Hippocampal formation (tissue), 2 donors: ENCODE results near the gene ZNF530.

Experiments
- DNase-seq, 2 donors: peaks; one replicate each; lab custom pipeline; 2025; lab: John Stamatoyannopoulos, UW

The ZNF530 gene

DNA sequence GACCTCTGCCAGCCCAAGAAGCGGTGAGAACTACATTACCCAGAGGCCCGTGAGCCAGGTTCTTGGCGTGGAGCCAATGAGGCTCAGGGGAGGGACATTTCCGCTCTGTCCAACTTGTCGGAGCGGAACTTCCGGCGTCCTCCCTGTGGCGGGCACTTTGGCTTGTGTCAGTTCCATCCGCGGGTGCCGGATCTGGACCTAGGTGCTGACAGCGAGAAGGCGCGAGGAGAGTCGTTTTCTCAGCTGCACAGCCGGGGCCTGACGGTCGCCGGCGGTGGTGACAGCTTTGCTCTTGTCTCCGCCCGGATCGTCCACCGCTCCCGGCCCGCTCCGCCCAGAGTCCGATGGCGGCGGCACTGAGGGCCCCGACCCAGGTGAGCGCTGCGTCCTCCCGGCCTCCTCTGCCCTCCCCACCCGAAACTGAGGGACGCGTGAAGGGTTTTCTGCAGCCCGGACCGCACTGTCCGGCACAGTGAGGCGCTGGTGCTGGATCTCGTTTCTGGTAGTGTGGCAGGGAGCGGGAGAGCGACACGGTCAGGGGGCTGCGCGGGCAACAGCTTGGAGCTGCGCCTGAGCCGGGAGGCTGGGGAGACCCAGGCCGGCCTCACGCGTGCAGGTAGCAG lies at the start of gene ZNF530:
ZNF530 (plus strand) TSS at position 125 of the 623 bp plus-strand sequence. CDS start 4,461 bp downstream, outside the sequence.
- DNase-seq: peak; percentile 82 to 84

DNA sequence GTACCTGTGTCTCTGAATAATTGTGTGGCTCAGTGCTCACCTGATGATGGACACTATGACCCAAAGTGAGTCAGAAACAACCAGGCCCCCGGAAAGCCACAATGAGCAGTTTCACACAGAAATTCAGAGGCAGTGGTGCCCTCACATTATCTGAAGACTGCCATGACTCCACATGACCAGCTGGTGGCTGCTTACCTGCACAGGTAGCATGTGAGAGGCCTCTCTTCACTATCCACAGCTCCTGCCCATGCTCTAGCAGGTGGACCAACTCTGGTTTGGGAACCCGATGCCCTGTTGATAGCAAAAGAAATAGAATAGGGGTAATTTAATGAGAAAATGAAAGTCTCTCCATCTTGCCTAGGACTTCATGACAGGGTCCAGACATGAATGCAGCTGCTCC lies 47.3 kb upstream of the ZNF530 start:
- no peak for DNase-seq

DNA sequence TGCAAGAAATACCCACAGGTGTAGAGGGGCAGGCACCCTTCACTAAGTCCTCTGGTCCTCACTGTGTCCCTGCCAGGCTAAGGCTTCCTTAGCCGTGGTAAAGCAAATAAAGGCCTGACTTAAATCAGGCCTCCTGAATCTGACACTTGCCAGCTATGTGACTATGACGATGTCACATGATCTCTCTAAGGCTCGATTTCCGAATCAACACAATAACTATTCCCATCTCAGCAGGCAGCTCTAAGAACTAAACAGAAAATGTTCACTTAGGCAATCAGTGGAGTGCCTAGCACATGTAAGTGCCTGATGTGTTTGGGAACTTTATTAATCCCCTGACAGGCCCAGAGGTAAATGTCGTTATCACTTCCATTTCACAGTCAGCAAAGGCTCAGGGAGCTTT lies 42.0 kb upstream of the ZNF530 start:
- no peak for DNase-seq

DNA sequence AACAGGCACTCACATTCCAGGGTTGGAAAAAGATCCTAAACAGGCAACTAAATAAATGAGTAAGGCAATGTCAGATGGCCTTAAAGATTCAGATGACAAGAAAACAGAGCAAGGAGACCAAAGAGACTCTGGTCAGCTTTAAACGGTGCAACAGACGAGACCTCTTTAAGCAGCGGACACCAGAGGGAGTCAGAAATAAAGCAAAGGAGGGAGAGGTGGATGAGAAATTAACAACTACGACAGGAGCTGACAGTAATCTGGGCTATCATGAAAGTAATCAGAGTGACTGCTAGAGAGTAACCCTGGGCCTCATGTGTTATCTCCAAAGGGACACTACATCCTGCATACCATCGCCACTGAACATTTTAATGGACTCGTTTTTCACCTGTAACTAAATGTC lies 41.2 kb upstream of the ZNF530 start:
- no peak for DNase-seq

DNA sequence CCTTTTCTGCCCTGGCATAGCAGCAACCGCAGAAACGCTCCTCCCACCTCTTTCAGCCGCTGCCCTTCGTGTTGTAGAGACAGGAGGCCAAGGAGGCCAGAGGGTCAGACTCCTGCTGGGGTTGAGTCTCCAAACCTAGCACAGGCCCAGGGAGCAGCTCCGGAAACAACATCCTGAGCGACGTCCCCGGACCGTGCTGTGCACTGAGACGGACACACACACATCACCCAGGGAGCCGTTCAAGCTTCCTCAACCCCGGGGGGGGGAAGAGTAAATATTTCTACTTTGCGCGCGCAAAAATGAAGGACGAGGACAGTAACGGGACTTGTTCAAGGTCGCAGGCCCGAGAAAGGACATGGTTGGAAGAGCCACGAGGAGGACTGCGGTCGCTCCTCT lies 40.7 kb upstream of the ZNF530 start:
- DNase-seq: no peak

DNA sequence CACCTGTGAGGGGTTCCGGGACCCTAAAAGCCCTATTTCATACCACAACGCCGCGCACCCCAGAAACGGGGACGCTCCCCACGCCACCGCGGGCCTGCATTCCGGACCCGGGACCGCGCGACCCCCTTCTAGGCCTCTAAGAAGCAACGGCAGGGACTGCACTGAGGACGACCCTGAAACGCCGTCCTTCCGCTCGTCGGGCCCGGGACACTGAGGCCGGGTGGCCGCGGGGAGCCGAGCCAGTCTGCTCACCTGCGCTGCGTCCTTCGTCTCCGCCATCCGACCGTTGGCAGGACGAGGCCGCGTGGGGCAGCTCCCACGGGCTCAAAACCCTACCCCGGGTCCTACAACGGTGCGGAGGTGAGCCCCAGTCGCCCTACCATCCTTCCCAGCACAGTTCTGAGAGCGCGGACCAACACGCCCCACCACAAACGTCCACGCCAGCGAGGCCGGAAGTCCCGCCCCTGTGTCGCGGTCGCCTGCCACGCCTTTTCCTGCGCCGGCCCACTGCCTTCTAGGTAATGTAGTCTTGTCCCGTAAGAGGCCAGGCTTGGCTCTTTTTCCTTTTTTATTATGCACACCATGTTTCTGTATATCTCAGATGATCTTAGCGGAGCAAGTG lies 40.2 kb upstream of the ZNF530 start, which contains the start of gene ZNF550:
ZNF550 (minus strand) TSS at position 460 of the 622 bp plus-strand sequence; CDS start at position 279, 181 bp downstream.
- peak; percentile 76 for DNase-seq

DNA sequence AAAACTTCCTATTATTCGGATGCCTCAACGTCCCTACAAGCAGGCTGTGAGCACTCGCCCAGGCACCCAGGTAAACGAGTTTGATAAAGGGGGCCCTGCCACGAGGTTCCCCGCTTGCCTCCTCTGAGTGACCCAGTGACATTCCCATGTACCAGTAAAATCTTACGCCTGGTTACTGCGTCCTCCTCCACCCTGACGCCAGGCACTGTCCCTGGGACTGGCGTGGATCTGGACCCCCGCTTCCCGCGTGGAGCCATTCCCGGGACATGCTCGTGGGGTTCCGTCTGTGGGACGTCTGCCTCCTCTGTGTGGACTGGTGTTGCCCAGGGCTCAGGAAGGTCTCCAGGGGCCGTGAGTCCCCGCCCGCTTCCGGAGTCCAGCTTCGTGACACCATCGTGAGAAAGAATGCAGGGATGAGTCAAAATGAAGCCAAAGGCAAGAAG lies 39.6 kb upstream of the ZNF530 start:
- no peak for DNase-seq

DNA sequence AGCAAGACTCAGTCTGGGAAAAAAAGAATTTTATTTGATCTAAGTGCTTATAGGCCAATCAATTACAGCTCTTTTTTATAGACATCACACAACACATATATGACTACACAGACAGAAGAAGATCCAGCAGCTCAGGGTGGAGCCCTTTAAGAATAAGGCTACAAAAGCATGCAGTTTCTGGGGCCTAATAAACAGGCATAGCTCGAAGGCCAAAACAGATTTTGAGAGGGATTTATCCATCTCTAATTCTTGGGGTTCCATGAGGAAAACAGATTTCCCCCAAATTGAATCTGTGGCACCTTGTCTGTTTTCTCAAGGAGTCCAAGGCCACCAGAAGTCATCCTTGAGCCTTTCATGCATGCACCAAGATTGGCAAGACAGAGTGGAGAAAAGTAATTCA lies 36.1 kb upstream of the ZNF530 start:
- DNase-seq: no peak

DNA sequence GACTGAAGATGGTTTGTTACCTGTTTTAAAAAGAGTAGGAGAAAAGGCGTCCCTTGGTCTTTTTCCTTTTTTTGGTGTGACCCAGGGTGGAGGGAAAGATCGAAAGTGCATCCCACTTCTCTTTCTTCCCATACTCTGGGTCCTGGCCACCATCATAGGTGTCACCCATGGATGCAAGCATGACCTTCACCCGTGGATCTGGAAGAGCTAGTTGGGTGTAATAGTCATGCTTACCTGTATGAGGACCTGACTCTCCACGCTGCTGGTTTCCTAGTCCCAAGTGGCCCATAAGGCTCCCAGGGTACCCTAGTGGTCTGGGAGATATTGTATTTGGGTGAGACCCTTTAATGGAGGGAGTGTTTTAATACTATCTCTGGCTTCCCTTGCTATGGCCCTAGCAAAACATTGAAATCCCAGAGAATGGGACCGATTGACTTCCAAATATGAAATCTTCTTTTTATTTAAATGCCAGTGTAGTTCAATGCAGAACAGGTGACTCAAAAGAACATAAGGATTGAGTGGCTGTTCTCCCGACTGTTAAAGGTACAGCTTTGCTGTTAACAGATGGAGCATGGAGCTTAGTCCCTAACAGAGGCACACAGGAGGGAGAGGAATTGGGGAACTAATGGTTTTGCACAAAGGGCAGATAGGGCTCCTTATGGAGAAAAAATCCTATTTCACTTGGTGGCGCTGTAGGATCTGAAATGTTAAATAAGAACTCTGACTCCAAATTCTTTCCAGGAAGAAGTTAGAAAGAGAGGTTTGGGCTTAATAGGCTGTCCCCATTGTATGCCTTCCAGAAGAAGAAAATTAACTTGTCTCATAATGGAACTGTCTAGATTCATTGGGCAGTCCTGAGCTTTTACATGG lies 33.1 kb upstream of the ZNF530 start:
- DNase-seq: no peak

DNA sequence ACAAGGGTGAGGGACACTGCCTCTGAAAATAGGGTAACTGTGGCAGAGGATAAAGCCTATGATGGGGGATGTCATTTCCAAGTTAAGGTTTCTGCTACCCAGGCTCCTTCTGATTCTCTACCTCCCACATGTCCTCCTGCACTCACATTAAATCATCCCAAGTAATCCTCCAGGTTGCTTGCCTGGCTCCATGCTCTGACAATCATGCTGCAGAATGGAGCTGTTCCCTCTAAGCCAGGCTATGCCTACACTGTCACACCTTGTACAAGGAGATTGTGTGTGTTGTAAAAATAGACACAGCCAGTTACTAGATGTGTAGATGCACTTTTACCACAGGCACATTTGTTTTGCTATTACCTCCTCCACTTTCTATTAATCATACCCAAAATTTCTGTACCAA lies 29.0 kb upstream of the ZNF530 start:
- DNase-seq: no peak

DNA sequence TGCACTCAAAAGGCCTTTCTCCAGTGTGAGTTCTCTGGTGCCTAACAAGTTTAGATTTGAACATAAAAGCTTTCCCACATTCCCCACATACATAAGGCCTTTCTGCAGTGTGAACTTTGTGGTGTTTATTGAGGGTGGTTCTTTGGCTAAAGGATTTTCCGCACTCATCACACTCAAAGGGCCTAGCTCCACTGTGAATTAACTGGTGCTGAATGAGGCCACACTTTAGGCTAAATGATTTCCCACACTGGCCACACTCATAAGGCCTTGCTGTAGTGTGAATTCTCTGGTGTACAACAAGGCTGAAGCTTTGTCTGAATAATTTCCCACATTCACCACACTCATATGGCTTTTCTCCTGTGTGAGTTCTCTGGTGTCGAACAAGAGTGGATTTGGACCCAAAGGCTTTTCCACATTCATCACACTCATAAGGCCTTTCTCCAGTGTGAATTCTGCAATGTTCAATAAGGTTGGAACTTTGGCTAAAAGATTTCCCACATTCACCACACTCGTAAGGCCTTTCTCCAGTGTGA lies 27.2 kb upstream of the ZNF530 start:
- DNase-seq: no peak

DNA sequence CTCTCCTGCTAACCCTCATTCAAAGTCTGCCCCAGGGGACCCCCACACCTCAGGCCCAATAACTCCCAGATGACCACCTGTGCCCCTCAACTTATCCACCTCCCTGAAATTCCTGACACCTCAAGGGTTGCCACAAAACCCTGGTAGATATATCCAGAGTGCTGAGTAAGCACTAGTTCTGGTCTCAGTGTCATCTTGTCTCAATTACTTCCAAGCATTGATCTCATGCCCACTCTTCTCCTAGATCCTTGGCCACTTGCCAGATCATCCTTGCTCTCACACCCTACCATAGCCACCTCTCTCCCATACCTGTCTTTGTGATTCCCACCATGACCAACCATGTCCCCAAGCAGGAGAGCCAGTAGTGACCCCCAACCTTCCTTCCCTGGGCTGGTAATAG lies 23.0 kb upstream of the ZNF530 start:
- DNase-seq: no peak

DNA sequence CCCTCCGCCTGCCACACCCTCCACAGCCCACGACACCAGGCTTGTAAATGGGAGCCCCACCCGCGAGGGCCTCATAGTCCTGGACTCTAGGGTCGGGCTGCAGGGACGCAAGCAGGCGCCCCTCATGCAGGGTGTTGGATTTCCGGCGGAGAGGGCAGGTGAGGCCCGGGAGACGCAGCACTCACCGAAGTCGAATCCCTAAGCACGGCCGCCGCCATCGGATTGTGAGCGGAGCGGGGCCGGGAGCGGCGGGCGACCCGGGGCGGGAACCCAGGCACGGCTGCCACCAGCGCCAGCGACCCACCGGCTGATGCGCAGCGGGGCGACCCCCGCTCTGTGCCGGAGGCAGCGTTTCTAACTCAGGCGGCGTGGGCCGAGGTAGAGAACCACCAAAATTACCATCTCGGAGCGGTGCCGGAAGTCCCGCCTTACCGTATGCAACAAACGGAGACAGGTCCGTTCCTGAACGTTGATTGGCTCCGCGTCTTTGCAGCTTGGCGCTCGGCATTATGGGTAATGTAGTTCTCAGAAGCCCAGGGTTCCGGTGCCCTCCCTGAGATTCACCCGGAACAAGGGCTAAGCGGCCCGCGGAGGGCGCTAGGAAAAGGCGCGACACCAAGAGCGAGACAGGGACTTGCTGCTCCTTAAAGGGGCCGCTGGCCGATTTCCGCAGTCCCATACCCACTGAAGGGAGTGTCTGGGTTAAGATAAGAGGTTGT lies 21.0 kb upstream of the ZNF530 start, which contains the start of gene ZNF416:
ZNF416 (minus strand) TSS at position 425 of the 719 bp plus-strand sequence; CDS start at position 218, 207 bp downstream.
- DNase-seq: peak; percentile 95 to 98

DNA sequence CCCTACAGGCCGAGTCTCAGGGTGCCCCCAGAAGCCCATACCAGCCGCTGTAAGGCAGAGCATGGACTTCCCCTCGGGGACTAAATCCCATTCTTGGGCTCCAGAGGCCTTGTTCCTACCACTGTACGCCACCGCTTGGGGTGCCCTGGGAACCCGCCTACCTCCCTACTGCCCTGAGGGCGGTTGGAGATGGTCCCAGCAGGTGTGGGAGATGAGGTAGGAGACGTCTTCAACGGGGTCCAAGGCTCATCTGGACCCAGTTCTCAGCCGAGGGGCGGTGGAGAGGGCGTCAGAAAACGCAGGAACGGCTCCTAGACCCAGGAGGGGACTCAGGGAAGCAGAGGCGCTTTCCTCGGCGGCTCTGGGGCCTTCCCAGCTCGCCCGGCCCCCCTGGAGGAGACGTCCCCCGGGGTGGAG lies 16.6 kb upstream of the ZNF530 start:
- no peak for DNase-seq

DNA sequence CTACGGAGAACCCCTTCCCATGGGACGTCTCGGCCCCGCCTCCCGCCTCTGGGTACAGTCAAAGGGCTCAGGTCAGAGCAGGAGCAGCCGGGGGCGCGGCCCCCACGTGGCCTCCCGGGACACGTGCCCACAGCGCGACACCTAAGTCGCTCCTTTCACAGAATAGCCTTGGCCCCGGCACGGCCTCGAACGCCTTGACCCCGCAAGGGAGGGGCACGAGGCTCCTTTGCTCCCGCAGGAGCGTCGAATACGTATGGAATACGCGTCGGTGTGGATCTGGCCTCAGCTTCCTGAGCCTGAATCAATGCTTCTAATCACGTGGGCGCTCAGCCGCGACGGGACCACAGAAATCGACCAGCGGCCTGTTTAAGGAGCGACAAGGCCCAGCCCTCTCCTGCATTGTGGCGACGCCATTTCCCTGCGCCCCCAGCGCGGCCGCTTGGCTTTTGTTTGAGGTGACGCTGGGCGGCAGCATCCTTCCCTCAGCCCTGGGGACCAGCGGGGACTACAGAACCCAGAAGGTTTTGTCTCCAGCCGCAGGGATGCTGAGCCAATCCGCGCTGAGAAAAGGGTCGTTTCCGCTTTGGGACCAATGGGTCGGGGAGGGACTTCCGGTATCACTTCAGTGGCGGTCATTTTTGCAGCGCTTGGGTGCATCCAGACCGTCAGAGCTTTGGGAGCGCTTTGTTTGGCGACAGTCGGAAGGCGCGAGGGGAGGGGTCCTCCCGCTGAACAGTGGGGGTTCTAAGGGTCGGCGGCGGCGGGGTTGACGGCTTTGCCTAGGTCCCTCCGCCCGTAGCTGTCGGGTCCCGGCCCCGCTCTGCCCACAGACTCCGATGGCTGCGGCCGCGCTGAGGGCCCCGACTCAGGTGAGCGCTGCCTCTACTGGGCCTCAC lies 15.9 kb upstream of the ZNF530 start, which contains the start of gene ZIK1:
ZIK1 (plus strand) TSS at position 625 of the 896 bp plus-strand sequence; CDS start at position 837, 212 bp downstream.
- DNase-seq: peak; percentile 90 to 96

DNA sequence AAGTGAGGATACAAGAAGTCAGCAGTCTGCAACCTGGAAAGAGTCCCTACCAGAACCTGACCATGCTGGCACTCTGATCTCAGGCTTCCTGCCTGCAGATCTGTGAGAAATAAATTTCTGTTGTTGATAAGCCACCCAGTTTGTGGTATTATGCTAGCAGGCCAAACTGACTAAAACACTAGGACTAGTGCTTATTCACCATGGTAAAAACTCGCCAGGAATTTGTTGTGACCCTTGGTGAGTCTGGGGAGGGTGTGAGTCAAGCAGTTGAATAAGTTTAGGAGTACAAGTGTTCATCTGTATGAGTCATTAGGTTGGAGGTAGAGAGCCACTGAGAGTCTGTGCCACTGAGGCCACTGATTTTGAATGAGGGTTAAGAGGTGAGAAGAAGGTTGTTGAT lies 12.2 kb upstream of the ZNF530 start:
- DNase-seq: no peak

DNA sequence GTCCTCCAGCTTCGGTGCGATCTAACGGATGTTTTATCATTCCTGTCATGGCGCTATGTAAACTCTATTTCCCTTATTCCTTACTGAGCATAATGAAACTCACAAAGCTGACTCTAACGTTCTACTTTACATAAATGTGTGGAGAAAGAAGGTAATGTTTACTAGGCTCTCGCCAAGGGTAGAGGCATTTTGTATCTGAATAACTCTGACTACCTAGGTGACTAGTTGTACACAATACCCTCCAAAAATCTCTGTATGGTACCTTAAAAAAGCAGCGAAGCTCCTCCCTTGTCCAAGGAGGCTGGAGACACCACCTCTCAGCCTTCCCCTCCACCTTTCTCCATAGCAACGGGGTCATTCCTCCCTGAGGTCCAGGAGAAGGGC lies 316 bp upstream of the ZNF530 start:
- no peak for DNase-seq

DNA sequence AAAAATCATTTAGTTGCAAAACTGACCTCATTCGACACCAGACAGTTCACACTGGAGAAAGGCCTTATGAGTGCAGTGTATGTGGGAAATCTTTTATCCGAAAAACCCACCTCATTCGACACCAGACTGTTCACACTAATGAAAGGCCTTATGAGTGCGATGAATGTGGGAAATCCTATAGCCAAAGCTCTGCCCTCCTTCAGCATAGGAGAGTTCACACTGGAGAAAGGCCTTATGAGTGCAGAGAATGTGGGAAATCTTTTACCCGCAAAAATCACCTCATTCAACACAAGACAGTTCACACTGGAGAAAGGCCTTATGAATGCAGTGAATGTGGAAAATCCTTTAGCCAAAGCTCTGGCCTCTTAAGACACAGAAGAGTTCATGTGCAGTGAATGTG lies 7.2 kb downstream of the ZNF530 start:
- DNase-seq: no peak

DNA sequence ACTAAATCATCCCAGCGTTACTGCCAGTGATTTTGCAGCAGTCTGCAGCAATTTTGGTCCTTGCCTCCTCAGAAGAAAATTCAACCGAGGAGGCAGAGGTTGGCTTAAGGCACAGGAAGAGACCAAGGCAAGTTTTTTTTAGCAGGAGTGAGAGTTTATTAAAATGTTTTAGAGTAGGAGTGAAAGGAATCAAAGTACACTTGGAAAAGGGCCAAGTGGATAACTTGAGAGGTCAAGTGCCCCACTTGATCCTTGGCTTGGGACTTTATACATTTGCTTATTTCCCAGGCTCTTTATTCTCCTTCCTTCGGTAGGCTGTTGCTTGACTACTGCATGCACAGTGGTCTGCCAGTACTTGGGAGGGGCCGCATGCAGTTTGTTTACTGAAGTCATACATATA lies 11.4 kb downstream of the ZNF530 start:
- no peak for DNase-seq

DNA sequence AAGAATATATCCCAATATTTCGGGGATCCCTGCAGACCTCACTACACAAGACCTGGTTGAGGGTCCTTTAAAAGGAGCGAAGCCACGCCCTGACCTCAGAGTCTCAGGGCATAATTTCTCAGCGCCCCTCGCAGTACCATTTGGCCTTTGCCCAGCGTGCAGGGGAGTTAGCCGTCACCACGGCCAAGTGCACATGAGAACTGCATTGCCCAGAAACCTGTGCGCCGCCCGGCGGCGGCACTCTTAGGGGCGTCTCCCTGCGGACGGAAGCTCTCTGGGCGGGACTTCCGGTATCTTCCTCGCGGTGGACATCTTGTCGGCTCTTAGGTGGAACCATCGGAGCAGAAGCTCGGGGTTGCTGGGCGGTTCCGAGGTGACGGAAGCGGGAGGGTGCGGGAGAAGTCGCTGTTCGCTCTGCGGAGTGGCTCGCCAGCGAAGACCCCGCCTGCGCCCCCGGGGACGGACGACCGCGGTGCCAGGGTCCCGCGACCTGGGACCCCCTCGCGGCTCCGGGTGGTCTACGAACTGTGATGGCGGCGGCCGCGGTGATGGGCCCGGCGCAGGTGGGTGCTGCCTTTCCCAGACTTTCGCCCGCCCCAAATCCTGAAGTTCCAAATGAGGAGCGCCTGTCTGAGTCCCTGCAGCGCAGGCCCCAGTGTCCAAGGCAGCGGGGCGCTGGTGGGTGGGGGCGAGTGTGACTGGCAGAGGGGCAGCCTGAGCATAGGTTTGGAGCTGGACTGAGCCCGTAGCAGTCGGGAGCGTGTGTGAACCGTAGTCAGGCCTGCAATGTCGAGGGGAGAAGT lies 14.5 kb downstream of the ZNF530 start, which contains the start of gene ZNF134:
ZNF134 (plus strand) TSS at position 302 of the 803 bp plus-strand sequence. CDS start 5,227 bp downstream, outside the sequence.
- peak; percentile 74 to 75 for DNase-seq
